OCI-LY1 (cell line): ENCODE results near the gene MINDY4.

ENCODE experiments used
- H2AFZ ChIP-seq: fragments of 200-600 bp; sonication (generic), shearing (Covaris generic); 2 replicates; pipeline ENCODE4 v1.6.0; 2014; ENCODE audit warnings: antibody characterized with exemption, mild to moderate bottlenecking, low read length
- H3F3A ChIP-seq: fragments of 200-600 bp; sonication (generic), shearing (Covaris generic); 2 replicates; pipeline ENCODE4 v1.6.0; 2014; ENCODE audit warnings: mild to moderate bottlenecking, antibody characterized with exemption, low read length, moderate library complexity; ENCODE audit not compliant: insufficient read depth
- H3K27ac ChIP-seq: fragments of 200-600 bp; sonication (generic); 2 replicates; pipeline ENCODE4 v1.5.1; 2014; ENCODE audit warnings: low read length, mixed run types, mild to moderate bottlenecking, low read depth; ENCODE audit not compliant: poor library complexity, severe bottlenecking
- H3K27me3 ChIP-seq: fragments of 200-600 bp; sonication (generic); 2 replicates; pipeline ENCODE4 v1.6.0; 2014; ENCODE audit warnings: antibody characterized with exemption, mild to moderate bottlenecking, low read length, moderate library complexity; ENCODE audit not compliant: insufficient read depth
- H3K36me3 ChIP-seq: fragments of 200-600 bp; sonication (generic); 2 replicates; pipeline ENCODE4 v1.6.1; 2014; ENCODE audit warnings: mild to moderate bottlenecking, antibody characterized with exemption, low read length, moderate library complexity, mixed read lengths; ENCODE audit not compliant: insufficient read depth
- H3K4me1 ChIP-seq: fragments of 200-600 bp; sonication (generic); 2 replicates; pipeline ENCODE4 v1.5.1; 2014; ENCODE audit warnings: mild to moderate bottlenecking, low read length, moderate library complexity; ENCODE audit not compliant: insufficient read depth, severe bottlenecking
- H3K4me2 ChIP-seq: fragments of 200-600 bp; sonication (generic), shearing (Covaris generic); 2 replicates; pipeline ENCODE4 v1.6.1; 2014; ENCODE audit warnings: low read length
- H3K4me3 ChIP-seq: fragments of 200-600 bp; sonication (generic); 2 replicates; pipeline ENCODE4 v1.5.1; 2014; ENCODE audit warnings: low read length, low read depth, mild to moderate bottlenecking, mixed read lengths; ENCODE audit not compliant: poor library complexity, severe bottlenecking
- H3K79me2 ChIP-seq: fragments of 200-600 bp; shearing (Covaris generic); 2 replicates; pipeline ENCODE4 v1.6.1; 2016; ENCODE audit warnings: mixed run types, low read length, mixed read lengths; ENCODE audit not compliant: insufficient read depth
- H3K9ac ChIP-seq: fragments of 200-600 bp; sonication (generic), shearing (Covaris generic); 2 replicates; pipeline ENCODE4 v1.6.1; 2014; ENCODE audit warnings: mild to moderate bottlenecking, low read length, mixed read lengths
- H3K9me2 ChIP-seq: fragments of 200-600 bp; sonication (generic), shearing (Covaris generic); 2 replicates; pipeline ENCODE4 v1.6.1; 2014; ENCODE audit warnings: low read depth, mild to moderate bottlenecking, low read length, mixed read lengths
- H3K9me3 ChIP-seq: fragments of 200-600 bp; shearing (Covaris generic); 2 replicates; pipeline ENCODE4 v1.6.1; 2014; ENCODE audit warnings: low read length, mixed read lengths
- H4K20me1 ChIP-seq: fragments of 200-600 bp; sonication (generic), shearing (Covaris generic); 2 replicates; pipeline ENCODE4 v1.6.0; 2016; ENCODE audit warnings: mild to moderate bottlenecking, low read length; ENCODE audit not compliant: insufficient read depth
- EZH2 ChIP-seq: fragments of 200-600 bp; sonication (generic), shearing (Covaris generic); IDR thresholded peaks from 2 replicates; pipeline ENCODE4 v1.8.0; 2017; ENCODE audit warnings: borderline replicate concordance, mixed run types, mild to moderate bottlenecking, antibody characterized with exemption, low read length, moderate library complexity, mixed read lengths
- TF ChIP-seq, protein P1 (sequence below): fragments of 200-600 bp; sonication (generic), shearing (Covaris generic); IDR thresholded peaks from 2 replicates; pipeline ENCODE4 v1.5.1; 2017; ENCODE audit warnings: mild to moderate bottlenecking, antibody characterized with exemption, low read length, moderate library complexity, mixed read lengths

MINDY4 gene

DNA sequence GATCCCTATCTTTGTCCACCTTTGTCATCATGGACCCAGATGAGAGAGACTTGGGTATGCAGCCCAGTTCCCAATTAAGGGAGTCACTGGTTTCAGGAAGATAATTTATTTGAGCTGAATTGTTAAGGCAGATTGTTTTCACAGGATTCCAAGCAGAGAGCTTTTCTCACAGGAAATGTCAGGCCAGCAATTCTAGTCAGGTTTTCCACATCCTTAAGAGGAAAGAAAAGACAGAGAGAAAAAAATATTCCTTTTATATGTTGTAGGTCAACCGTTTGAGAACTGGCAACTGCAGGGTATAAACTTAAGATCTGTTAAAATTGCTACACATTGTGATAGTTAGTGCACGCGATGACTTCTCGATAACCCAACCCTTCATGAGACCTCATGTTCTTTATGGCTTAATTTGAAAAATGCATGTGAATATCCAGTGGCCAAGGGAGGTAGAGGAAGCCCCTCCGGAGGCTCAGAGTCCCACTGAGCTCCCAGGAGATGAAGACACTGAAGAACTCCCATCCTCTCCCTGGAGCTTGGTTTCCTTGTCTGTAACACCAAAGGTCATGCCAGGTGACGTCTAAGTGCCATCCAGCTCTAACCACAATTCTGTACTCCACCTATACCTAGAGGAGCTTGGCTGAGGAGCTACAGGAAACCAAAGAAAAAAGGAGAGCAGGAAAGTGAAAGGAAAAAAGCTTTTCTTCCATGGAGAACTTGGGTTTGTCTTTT is 45.6 kb downstream of the MINDY4 start:
- H3K4me2 ChIP-seq, result no peak overlapping the region
- no peaks in the 10 kb centered on the region for H3K36me3 ChIP-seq
- no peaks in the 10 kb centered on the region for H3F3A ChIP-seq
- no peak for TF ChIP-seq EZH2
- TF ChIP-seq, protein P1, sequence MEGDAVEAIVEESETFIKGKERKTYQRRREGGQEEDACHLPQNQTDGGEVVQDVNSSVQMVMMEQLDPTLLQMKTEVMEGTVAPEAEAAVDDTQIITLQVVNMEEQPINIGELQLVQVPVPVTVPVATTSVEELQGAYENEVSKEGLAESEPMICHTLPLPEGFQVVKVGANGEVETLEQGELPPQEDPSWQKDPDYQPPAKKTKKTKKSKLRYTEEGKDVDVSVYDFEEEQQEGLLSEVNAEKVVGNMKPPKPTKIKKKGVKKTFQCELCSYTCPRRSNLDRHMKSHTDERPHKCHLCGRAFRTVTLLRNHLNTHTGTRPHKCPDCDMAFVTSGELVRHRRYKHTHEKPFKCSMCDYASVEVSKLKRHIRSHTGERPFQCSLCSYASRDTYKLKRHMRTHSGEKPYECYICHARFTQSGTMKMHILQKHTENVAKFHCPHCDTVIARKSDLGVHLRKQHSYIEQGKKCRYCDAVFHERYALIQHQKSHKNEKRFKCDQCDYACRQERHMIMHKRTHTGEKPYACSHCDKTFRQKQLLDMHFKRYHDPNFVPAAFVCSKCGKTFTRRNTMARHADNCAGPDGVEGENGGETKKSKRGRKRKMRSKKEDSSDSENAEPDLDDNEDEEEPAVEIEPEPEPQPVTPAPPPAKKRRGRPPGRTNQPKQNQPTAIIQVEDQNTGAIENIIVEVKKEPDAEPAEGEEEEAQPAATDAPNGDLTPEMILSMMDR, result no peak
- H3K9me3 ChIP-seq, result no peaks in the 10 kb centered on the region
- H3K27me3 ChIP-seq, result no peaks in the 10 kb centered on the region
- H4K20me1 ChIP-seq, result no peaks in the 10 kb centered on the region
- no peak overlapping the region for H2AFZ ChIP-seq
- H3K27ac ChIP-seq, result no peak overlapping the region
- H3K4me1 ChIP-seq, result no peaks in the 10 kb centered on the region
- H3K79me2 ChIP-seq, result no peaks in the 10 kb centered on the region
- no peaks in the 10 kb centered on the region for H3K9me2 ChIP-seq
- H3K9ac ChIP-seq, result no peak overlapping the region
- no peak overlapping the region for H3K4me3 ChIP-seq

DNA sequence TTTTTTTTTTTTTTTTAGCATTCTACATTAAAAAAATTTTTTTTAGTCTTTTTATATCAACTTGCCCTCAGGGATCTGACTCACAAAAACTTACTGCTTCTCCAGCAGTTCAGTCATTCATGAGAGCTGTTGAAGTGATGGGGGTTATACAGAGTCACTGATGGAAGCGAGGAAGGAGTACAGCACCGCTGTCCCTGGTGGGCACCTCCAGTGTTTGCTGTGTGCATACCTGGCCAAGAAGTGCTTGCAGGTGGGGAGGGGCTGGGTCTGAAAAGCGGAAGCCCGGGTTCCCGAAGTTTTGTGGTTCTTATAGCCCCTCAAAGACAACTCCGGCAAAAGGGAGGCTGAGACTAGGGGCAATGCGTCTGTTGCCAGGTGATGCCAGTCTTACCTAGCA is 46.2 kb downstream of the MINDY4 start:
- Histone ChIP-seq H4K20me1 (no peaks in the 10 kb centered on the region), H3K4me3 (no peak overlapping the region), H3K36me3 (no peaks in the 10 kb centered on the region), H3K79me2 (no peaks in the 10 kb centered on the region), H3K9me2 (no peaks in the 10 kb centered on the region), H3K27ac (no peak overlapping the region), H3K9ac (no peak overlapping the region), H3K27me3 (no peaks in the 10 kb centered on the region), H3K4me2 (no peak overlapping the region), H3K9me3 (no peaks in the 10 kb centered on the region), H3K4me1 (no peaks in the 10 kb centered on the region), H3F3A (no peaks in the 10 kb centered on the region), H2AFZ (no peak overlapping the region)
- TF ChIP-seq, protein P1, result no peak
- TF ChIP-seq EZH2, result no peak

DNA sequence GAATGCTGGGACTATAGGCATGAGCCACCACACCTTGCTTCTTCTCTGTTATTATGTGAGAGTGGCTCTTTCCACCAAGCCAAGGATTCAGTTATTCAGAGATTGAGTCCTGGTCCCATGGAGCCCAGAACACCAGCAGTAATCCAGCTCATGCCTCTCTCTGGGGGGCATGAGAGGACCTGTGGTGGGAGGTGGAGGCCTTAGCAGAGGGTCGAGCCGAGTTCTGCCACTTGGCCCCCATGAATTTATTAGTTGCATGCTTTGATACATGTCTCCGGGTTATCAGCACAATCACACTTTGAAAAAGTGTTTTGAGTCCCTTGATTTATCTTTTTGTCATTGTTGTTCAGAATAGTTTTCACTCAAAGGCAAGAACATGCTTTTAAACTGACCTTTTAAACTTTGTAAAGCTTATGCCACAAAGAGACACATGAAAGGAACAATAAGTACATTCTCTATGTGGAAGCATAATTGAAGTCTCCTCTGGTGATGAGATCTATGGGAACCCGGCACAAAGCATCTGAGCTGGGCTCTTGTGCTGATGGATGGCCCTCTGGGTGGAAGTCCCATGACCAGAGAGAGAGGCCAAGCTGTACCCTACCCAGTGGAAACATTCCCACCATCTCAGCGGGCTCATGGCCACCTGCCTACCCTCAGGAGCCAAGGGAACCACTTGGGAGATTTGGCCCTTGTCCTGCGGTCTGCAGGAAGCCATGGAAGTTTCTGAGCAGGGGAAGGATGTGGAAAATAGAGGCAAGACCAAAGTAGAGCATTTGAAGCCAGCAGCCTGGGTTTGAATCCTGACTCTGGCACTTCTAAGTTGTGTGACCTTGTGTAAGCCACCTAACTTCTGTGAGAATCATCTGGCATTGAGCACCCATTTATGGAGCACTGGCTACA is 53.9 kb downstream of the MINDY4 start:
- Histone ChIP-seq H3K79me2 (no peaks in the 10 kb centered on the region), H3K4me2 (no peak overlapping the region), H3K9me3 (no peaks in the 10 kb centered on the region), H3K9ac (no peak overlapping the region), H3K9me2 (no peaks in the 10 kb centered on the region), H3K27me3 (peaks cover 10% of the 10 kb centered on the region; the same call in 1 of the 2 replicates), H2AFZ (no peak overlapping the region), H3K4me1 (no peaks in the 10 kb centered on the region), H3K4me3 (no peak overlapping the region), H3K27ac (no peak overlapping the region), H4K20me1 (no peaks in the 10 kb centered on the region), H3F3A (no peaks in the 10 kb centered on the region), H3K36me3 (no peaks in the 10 kb centered on the region)
- TF ChIP-seq EZH2, result no peak
- TF ChIP-seq, protein P1, result no peak
